SJSA1 (cell line): ENCODE data around the gene ADAMTS10. TPM values are rescaled to one million over a fixed set of nuclear protein-coding genes. Genes with fewer than 3 reads are reported as not detected.
"Not testable (repeated sequence)": the region's sequence is repeated elsewhere in the genome, so short reads cannot be mapped to it uniquely, and the experiment has no call there.

Source experiments
- DNase-seq, 2 experiments: peaks; one replicate each; pipeline ENCODE4 v3.0.0-alpha.2; 2015 to 2020; ENCODE audit warnings: low spot score in 2 of 2, low read depth in 1 of 2
- H3K27ac ChIP-seq: fragments of 250-450 bp; sonication (Bioruptor Pico); 2 replicates; pipeline ENCODE4 v1.5.1; 2020; ENCODE audit warnings: mild to moderate bottlenecking, moderate library complexity
- H3K27me3 ChIP-seq: fragments of 250-450 bp; sonication (Bioruptor Pico); replicated peaks from 2 replicates; pipeline ENCODE4 v1.5.1; 2020; ENCODE audit warnings: mild to moderate bottlenecking, moderate library complexity
- H3K36me3 ChIP-seq: fragments of 250-450 bp; sonication (Bioruptor Pico); 2 replicates; pipeline ENCODE4 v1.5.1; 2020; ENCODE audit warnings: mild to moderate bottlenecking
- H3K4me1 ChIP-seq: fragments of 250-450 bp; sonication (Bioruptor Pico); replicated peaks from 2 replicates; pipeline ENCODE4 v1.6.1; 2021; ENCODE audit warnings: mild to moderate bottlenecking
- H3K4me3 ChIP-seq: fragments of 250-450 bp; sonication (Bioruptor Pico); 2 replicates; pipeline ENCODE4 v1.5.1; 2020; ENCODE audit warnings: mild to moderate bottlenecking
- H3K9me3 ChIP-seq: fragments of 250-450 bp; sonication (Bioruptor Pico); replicated peaks from 2 replicates; pipeline ENCODE4 v1.5.1; 2020; ENCODE audit warnings: mild to moderate bottlenecking
- total RNA-seq: library from RNA; depleted of rRNA; stranded (reverse); fragments of >200 nt; shearing (Covaris generic); gene quantifications from 2 replicates; pipeline ENCODE4 v1.2.3, GENCODE V29; 2014

ADAMTS10 gene
- total RNA-seq, 1 experiment from 2014 or later, result 6.3 TPM

GRCh38 chr19:8638078-8638619, 27.6 kb upstream of the ADAMTS10 start:
- 0 out of 2 replicates have a peak, but pooled peaks cover 3% of the 10 kb centered on the region for H3K9me3 ChIP-seq
- no peaks in the 10 kb centered on the region for H3K27me3 ChIP-seq
- no peaks in the 10 kb centered on the region for H3K36me3 ChIP-seq
- DNase-seq, result peak; percentile 93 to 98
- peaks cover 66% of the 10 kb centered on the region for H3K4me1 ChIP-seq
- H3K27ac ChIP-seq, result peak overlapping the region; percentile 73
- H3K4me3 ChIP-seq, result no peak overlapping the region

- not testable (repeated sequence) for H3K36me3 ChIP-seq, H3K4me3 ChIP-seq, H3K9me3 ChIP-seq, H3K27me3 ChIP-seq
- DNase-seq, result peak in 1 of 2 experiments; percentile 41
- H3K27ac ChIP-seq, result peak overlapping the region; percentile 73
- H3K4me1 ChIP-seq, result peaks cover 71% of the 10 kb centered on the region
Measured at GRCh38 chr19:8637070-8637469, 26.6 kb upstream of the ADAMTS10 start.

GRCh38 chr19:8635422-8635821, 24.9 kb upstream of the ADAMTS10 start:
- no peaks in the 10 kb centered on the region for H3K36me3 ChIP-seq
- H3K9me3 ChIP-seq, result no peaks in the 10 kb centered on the region
- H3K27me3 ChIP-seq, result no peaks in the 10 kb centered on the region
- H3K4me3 ChIP-seq, result no peak overlapping the region
- peak; percentile 72 to 81 for DNase-seq
- peak overlapping the region; percentile 77 for H3K27ac ChIP-seq
- peaks cover 74% of the 10 kb centered on the region for H3K4me1 ChIP-seq

- peak overlapping the region; percentile 72 for H3K27ac ChIP-seq
- H3K4me3 ChIP-seq, result peak overlapping the region; percentile 3; the same call in 1 of the 2 replicates
- H3K27me3 ChIP-seq, result no peaks in the 10 kb centered on the region
- H3K36me3 ChIP-seq, result no peaks in the 10 kb centered on the region
- peaks cover 3% of the 10 kb centered on the region; the same call in 1 of the 2 replicates for H3K9me3 ChIP-seq
- H3K4me1 ChIP-seq, result peaks cover 40% of the 10 kb centered on the region
- DNase-seq, result peak; percentile 95 to 96
Measured at GRCh38 chr19:8631425-8631819, 20.9 kb upstream of the ADAMTS10 start.

GRCh38 chr19:8630796-8631424, 20.4 kb upstream of the ADAMTS10 start:
- no peak overlapping the region for H3K4me3 ChIP-seq
- peak overlapping the region; percentile 72 for H3K27ac ChIP-seq
- H3K36me3 ChIP-seq, result no peaks in the 10 kb centered on the region
- H3K9me3 ChIP-seq, result peaks cover 3% of the 10 kb centered on the region; the same call in 1 of the 2 replicates
- H3K27me3 ChIP-seq, result no peaks in the 10 kb centered on the region
- no peak for DNase-seq
- H3K4me1 ChIP-seq, result peaks cover 38% of the 10 kb centered on the region

GRCh38 chr19:8629996-8630683, 19.6 kb upstream of the ADAMTS10 start, which contains the start of gene NFILZ:
Gene NFILZ, plus strand, starts transcription at chr19:8630633. Its CDS starts 46,133 bp downstream, at chr19:8676766.
- DNase-seq, result no peak
- Histone ChIP-seq H3K27ac (peak within 1 kb of the TSS; percentile 72), H3K9me3 (peaks cover 3% of the 10 kb centered on the region; the same call in 1 of the 2 replicates), H3K4me3 (no peak within 1 kb of the TSS), H3K27me3 (no peaks in the 10 kb centered on the region), H3K4me1 (peaks cover 31% of the 10 kb centered on the region), H3K36me3 (no peaks in the 10 kb centered on the region)

- Histone ChIP-seq H3K27ac (no peak overlapping the region), H3K4me3 (no peak overlapping the region), H3K27me3 (no peaks in the 10 kb centered on the region), H3K36me3 (no peaks in the 10 kb centered on the region), H3K9me3 (peaks cover 3% of the 10 kb centered on the region; the same call in 1 of the 2 replicates), H3K4me1 (peaks cover 26% of the 10 kb centered on the region)
- DNase-seq, result no peak
Measured at GRCh38 chr19:8629184-8629583, 18.7 kb upstream of the ADAMTS10 start.

GRCh38 chr19:8626842-8627241, 16.3 kb upstream of the ADAMTS10 start:
- H3K36me3 ChIP-seq, result no peaks in the 10 kb centered on the region
- H3K4me1 ChIP-seq, result peaks cover 19% of the 10 kb centered on the region
- no peak overlapping the region for H3K4me3 ChIP-seq
- DNase-seq, result no peak
- peaks cover 3% of the 10 kb centered on the region; the same call in 1 of the 2 replicates for H3K9me3 ChIP-seq
- H3K27ac ChIP-seq, result no peak overlapping the region
- H3K27me3 ChIP-seq, result no peaks in the 10 kb centered on the region

- H3K36me3 ChIP-seq, H3K9me3 ChIP-seq, H3K4me1 ChIP-seq, H3K4me3 ChIP-seq, H3K27ac ChIP-seq, H3K27me3 ChIP-seq, DNase-seq: not testable (repeated sequence)
Measured at GRCh38 chr19:8622886-8623285, 12.4 kb upstream of the ADAMTS10 start.

GRCh38 chr19:8618751-8619150, 8.2 kb upstream of the ADAMTS10 start:
- H3K27me3 ChIP-seq, result no peaks in the 10 kb centered on the region
- H3K9me3 ChIP-seq, result no peaks in the 10 kb centered on the region
- DNase-seq, result no peak
- H3K4me3 ChIP-seq, result no peak overlapping the region
- H3K4me1 ChIP-seq, result peaks cover 26% of the 10 kb centered on the region
- no peaks in the 10 kb centered on the region for H3K36me3 ChIP-seq
- no peak overlapping the region for H3K27ac ChIP-seq

GRCh38 chr19:8617984-8618383, 7.5 kb upstream of the ADAMTS10 start:
- H3K27me3 ChIP-seq, result no peaks in the 10 kb centered on the region
- H3K4me3 ChIP-seq, result no peak overlapping the region
- peaks cover 26% of the 10 kb centered on the region for H3K4me1 ChIP-seq
- H3K27ac ChIP-seq, result no peak overlapping the region
- no peaks in the 10 kb centered on the region for H3K9me3 ChIP-seq
- DNase-seq, result no peak
- H3K36me3 ChIP-seq, result no peaks in the 10 kb centered on the region

- not testable (repeated sequence) for H3K27me3 ChIP-seq, DNase-seq, H3K4me3 ChIP-seq, H3K9me3 ChIP-seq, H3K27ac ChIP-seq, H3K36me3 ChIP-seq
- H3K4me1 ChIP-seq, result peaks cover 26% of the 10 kb centered on the region
Measured at GRCh38 chr19:8617325-8617724, 6.8 kb upstream of the ADAMTS10 start.

GRCh38 chr19:8616861-8617260, 6.3 kb upstream of the ADAMTS10 start:
- H3K27ac ChIP-seq, result no peak overlapping the region
- no peaks in the 10 kb centered on the region for H3K36me3 ChIP-seq
- no peaks in the 10 kb centered on the region for H3K27me3 ChIP-seq
- peaks cover 29% of the 10 kb centered on the region for H3K4me1 ChIP-seq
- H3K4me3 ChIP-seq, result no peak overlapping the region
- no peak for DNase-seq
- H3K9me3 ChIP-seq, result no peaks in the 10 kb centered on the region
